Right lobe of liver (tissue), 6 donors: ENCODE results near the gene UQCRHL. TPM values are rescaled to one million over a fixed set of nuclear protein-coding genes. Genes with fewer than 3 reads are reported as not detected.

ENCODE experiments used
- ATAC-seq, 4 donors: fragments of 200-7000 bp; cut with Tn5 transposase; one replicate each; pipeline ENCODE4 v1.9.1; 2020; ENCODE audit warnings: mild to moderate bottlenecking in 4 of 4, moderate library complexity in 4 of 4
- DNase-seq, 3 donors: peaks; one replicate each; pipeline ENCODE4 v3.0.0-alpha.2; 2020
- H3K27ac ChIP-seq, 3 donors: fragments of 200-600 bp; one replicate each; pipeline ENCODE4 v1.8.0; 2022
- H3K27me3 ChIP-seq, 2 donors: fragments of 200-600 bp; one replicate each; pipeline ENCODE4 v1.8.0; 2022
- H3K36me3 ChIP-seq, 4 donors: fragments of 200-600 bp; sonication (generic) in 1 of 4; one replicate each; pipeline versions ENCODE4 v1.5.1 to v1.8.0; 2017 to 2022; ENCODE audit warnings: control low read depth in 1 of 4
- H3K4me1 ChIP-seq, 4 donors: fragments of 200-600 bp; sonication (generic) in 1 of 4; one replicate each; pipeline versions ENCODE4 v1.5.1 to v1.8.0; 2017 to 2022; ENCODE audit warnings: control low read depth in 1 of 4
- H3K4me3 ChIP-seq, 3 donors: fragments of 200-600 bp; one replicate each; pipeline ENCODE4 v1.8.0; 2022
- H3K9me3 ChIP-seq, 4 donors: fragments of 200-600 bp; sonication (generic) in 1 of 4; one replicate each; pipeline versions ENCODE4 v1.5.1 to v1.8.0; 2017 to 2022; ENCODE audit warnings: control low read depth in 1 of 4
- POLR2A ChIP-seq: fragments of 450-650 bp; IDR thresholded peaks from one replicate; pipeline ENCODE4 v1.6.1; 2017; ENCODE audit warnings: antibody characterized with exemption, mild to moderate bottlenecking
- WGBS: methylation state at CpG from one replicate; pipeline ENCODE4 v1.1.6; 2018; ENCODE audit warnings: low coverage, low lambda C conversion rate; ENCODE audit not compliant: insufficient coverage; ENCODE audit errors: missing lambda C conversion rate; 5-methylcytosine and 5-hydroxymethylcytosine counted together
- intact Hi-C, 2 donors: fragments of 100-400 bp; cut with DNase I; formaldehyde crosslinking; loops; one replicate each; pipeline versions ENCODE4 v1.11.2 to v1.14.1; 2022
- total RNA-seq, 6 experiments: library from RNA; depleted of rRNA in 2 of 6; stranded (reverse); fragments of >200 nt in 2 of 6; fragmentation: NEBNext Ultra II Directional in 3 of 6; extraction: Animal tissue kit (Norgen Biotek cat#: 25700) in 3 of 6; gene quantifications; one replicate each; pipeline versions ENCODE4 v1.1.0 to v1.2.4, GENCODE V29; 2016 to 2023
- TF ChIP-seq, protein P1 (sequence below), 4 donors: fragments of 200-600 bp in 3 of 4; fragments of 450-650 bp in 1 of 4; IDR thresholded peaks; one replicate each; pipeline versions ENCODE4 v1.5.1 to v1.8.0; 2016 to 2022; ENCODE audit warnings: antibody characterized with exemption in 4 of 4, mild to moderate bottlenecking in 2 of 4
- donor health status: DM: no; HTN: yes; CAD: no.
- donor health status: DM: no; HTN: no; CAD: no.
- donor health status: DM: no; HTN: no; CAD: no.
- donor health status: DM: no; HTN: yes; CAD: no.
- donor health status: DM: no; HTN: yes; CAD: no.

The UQCRHL gene
- total RNA-seq, 6 experiments from 2014 or later: 0.42 to 1.1 (median 0.51) TPM

DNA sequence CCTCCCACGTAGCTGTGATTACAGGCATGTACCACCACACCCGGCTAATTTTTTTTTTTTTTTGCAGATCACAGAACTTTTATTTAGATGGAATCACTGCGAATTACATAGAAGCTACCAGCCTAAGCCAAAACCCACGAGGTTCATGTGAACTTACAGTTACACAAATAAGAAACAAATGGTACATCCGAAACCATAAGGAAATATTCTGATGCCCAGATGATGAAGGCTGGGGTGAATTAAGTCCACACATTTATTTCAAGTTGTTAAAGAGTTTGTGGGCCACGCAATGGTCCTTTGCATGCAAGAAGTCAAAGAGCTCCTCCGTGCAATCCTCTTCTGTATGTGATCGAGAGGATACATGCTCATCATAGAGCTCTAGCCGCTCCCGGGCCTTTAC lies 328 bp downstream of the UQCRHL start:
- WGBS: 88% methylated on average over 10 of the region's 10 CpGs
- H3K27ac ChIP-seq: no peak overlapping the region
- H3K9me3 ChIP-seq: no peaks in the 10 kb centered on the region
- TF ChIP-seq, protein P1, sequence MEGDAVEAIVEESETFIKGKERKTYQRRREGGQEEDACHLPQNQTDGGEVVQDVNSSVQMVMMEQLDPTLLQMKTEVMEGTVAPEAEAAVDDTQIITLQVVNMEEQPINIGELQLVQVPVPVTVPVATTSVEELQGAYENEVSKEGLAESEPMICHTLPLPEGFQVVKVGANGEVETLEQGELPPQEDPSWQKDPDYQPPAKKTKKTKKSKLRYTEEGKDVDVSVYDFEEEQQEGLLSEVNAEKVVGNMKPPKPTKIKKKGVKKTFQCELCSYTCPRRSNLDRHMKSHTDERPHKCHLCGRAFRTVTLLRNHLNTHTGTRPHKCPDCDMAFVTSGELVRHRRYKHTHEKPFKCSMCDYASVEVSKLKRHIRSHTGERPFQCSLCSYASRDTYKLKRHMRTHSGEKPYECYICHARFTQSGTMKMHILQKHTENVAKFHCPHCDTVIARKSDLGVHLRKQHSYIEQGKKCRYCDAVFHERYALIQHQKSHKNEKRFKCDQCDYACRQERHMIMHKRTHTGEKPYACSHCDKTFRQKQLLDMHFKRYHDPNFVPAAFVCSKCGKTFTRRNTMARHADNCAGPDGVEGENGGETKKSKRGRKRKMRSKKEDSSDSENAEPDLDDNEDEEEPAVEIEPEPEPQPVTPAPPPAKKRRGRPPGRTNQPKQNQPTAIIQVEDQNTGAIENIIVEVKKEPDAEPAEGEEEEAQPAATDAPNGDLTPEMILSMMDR (IDR thresholded peaks at IDR 0.05): no peak
- TF ChIP-seq POLR2A: no peak
- intact Hi-C loops: loop anchor here in 1 of 2 donors (5.0 kb wide), 1 partner anchor 185 kb away; no protein-coding TSS in a partner anchor
- no peaks in the 10 kb centered on the region for H3K4me1 ChIP-seq
- no peaks in the 10 kb centered on the region for H3K36me3 ChIP-seq
- no peak overlapping the region for H3K4me3 ChIP-seq
- ATAC-seq: no peak
- no peaks in the 10 kb centered on the region for H3K27me3 ChIP-seq
- DNase-seq: no peak

DNA sequence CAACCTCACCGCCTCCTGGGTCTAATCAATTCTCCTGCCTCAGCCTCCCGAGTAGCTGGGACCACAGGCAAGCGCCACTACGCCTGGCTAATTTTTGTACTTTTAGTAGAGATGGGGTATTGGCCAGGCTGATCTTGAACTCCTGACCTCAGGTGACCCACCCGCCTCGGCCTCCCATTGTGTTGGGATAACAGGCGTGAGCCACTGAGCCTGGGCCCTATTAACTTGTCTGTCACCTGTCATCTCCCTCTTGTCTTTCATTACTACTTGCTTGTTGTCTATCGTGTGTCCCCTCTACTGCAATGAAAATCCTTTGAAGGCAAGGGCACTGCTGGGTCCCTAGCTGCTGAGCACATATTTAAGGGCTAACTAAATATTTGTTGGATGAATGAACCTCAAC lies 3.4 kb downstream of the UQCRHL start:
- WGBS: 72% methylated on average over 8 of the region's 8 CpGs
- intact Hi-C loops: no loop called here
- no peaks in the 10 kb centered on the region for H3K9me3 ChIP-seq
- no peak for DNase-seq
- H3K36me3 ChIP-seq: no peaks in the 10 kb centered on the region
- ATAC-seq: no peak
- H3K4me3 ChIP-seq: no peak overlapping the region
- H3K27me3 ChIP-seq: no peaks in the 10 kb centered on the region
- no peak overlapping the region for H3K27ac ChIP-seq
- no peak for TF ChIP-seq POLR2A
- TF ChIP-seq, protein P1 (IDR thresholded peaks at IDR 0.05): no peak
- peaks cover 0 to 19% (median 5%) of the 10 kb centered on the region in 4 donors for H3K4me1 ChIP-seq

GRCh38 chr1:15803380-15803779 lies 4.1 kb downstream of the UQCRHL start:
- TF ChIP-seq POLR2A: no peak
- TF ChIP-seq, protein P1 (IDR thresholded peaks at IDR 0.05): peak; percentile 45 to 54 (median 51)
- no peaks in the 10 kb centered on the region for H3K36me3 ChIP-seq
- peaks cover 0 to 26% (median 5%) of the 10 kb centered on the region in 4 donors for H3K4me1 ChIP-seq
- H3K9me3 ChIP-seq: no peaks in the 10 kb centered on the region
- H3K27me3 ChIP-seq: no peaks in the 10 kb centered on the region
- ATAC-seq (peak in 3 of 4 donors; percentile 18 to 37 (median 19)), DNase-seq (no peak)
- 21% methylated on average over 4 of the region's 4 CpGs for WGBS
- intact Hi-C loops: no loop called here
- no peak overlapping the region for H3K4me3 ChIP-seq
- no peak overlapping the region for H3K27ac ChIP-seq

GRCh38 chr1:15802234-15802965 lies 5.0 kb downstream of the UQCRHL start:
- H3K27ac ChIP-seq: no peak overlapping the region
- H3K27me3 ChIP-seq: no peaks in the 10 kb centered on the region
- no peak overlapping the region for H3K4me3 ChIP-seq
- no peak for TF ChIP-seq POLR2A
- TF ChIP-seq, protein P1 (IDR thresholded peaks at IDR 0.05): no peak
- intact Hi-C loops: no loop called here
- WGBS: 68% methylated on average over 17 of the region's 17 CpGs
- ATAC-seq (no peak), DNase-seq (no peak)
- H3K4me1 ChIP-seq: peaks cover 0 to 36% (median 5%) of the 10 kb centered on the region in 4 donors
- H3K9me3 ChIP-seq: no peaks in the 10 kb centered on the region
- H3K36me3 ChIP-seq: no peaks in the 10 kb centered on the region
